PC-3 (cell line): ENCODE measurements around the gene SULT6B1.

Experiments used
- CTCF ChIP-seq: fragments of 300-600 bp; sonication (generic); conservative IDR thresholded peaks from 2 replicates; pipeline ENCODE4 v1.5.1; 2017; ENCODE audit warnings: antibody characterized with exemption, low read depth, mild to moderate bottlenecking, low read length
- EZH2 ChIP-seq: fragments of 300-600 bp; sonication (generic); IDR thresholded peaks from one replicate; pipeline ENCODE4 v1.6.1; 2017; ENCODE audit warnings: antibody characterized with exemption, mild to moderate bottlenecking, low read length; ENCODE audit not compliant: unreplicated experiment
- EZH2phosphoT487 ChIP-seq: fragments of 300-600 bp; sonication (generic); IDR thresholded peaks from 2 replicates; pipeline ENCODE4 v1.6.1; 2018; ENCODE audit warnings: mild to moderate bottlenecking, antibody characterized with exemption, low read length, borderline replicate concordance

- no peak for TF ChIP-seq EZH2phosphoT487
- no peak for TF ChIP-seq EZH2
- no peak for TF ChIP-seq CTCF
Measured at GRCh38 chr2:37180006-37180639, 8.3 kb downstream of the SULT6B1 start.
